ENCODE results near the gene FRMPD2.
"Not testable (repeated sequence)": the region's sequence is repeated elsewhere in the genome, so short reads cannot be mapped to it uniquely, and the experiment has no call there.

Gene FRMPD2

GRCh38 chr10:48232717-48233447 lies 41.6 kb downstream of the FRMPD2 start:
- DNase-seq = no peak

- no peak for DNase-seq
These were observed 42.7 kb downstream of the FRMPD2 start for GRCh38 chr10:48231699-48232315.

- no peak for DNase-seq
These were observed 43.3 kb downstream of the FRMPD2 start for GRCh38 chr10:48231178-48231577.

- DNase-seq = no peak
These were observed 47.3 kb downstream of the FRMPD2 start for GRCh38 chr10:48227213-48227612.

- DNase-seq = no peak
These were observed 49.4 kb downstream of the FRMPD2 start for GRCh38 chr10:48224979-48225560.

GRCh38 chr10:48224296-48224695 lies 50.2 kb downstream of the FRMPD2 start:
- no peak for DNase-seq

GRCh38 chr10:48221814-48222213 lies 52.7 kb downstream of the FRMPD2 start:
- no peak for DNase-seq

GRCh38 chr10:48221031-48221430 lies 53.5 kb downstream of the FRMPD2 start:
- DNase-seq = not testable (repeated sequence)

- DNase-seq = no peak
These were observed 55.3 kb downstream of the FRMPD2 start for GRCh38 chr10:48219194-48219593.

- DNase-seq = no peak
These were observed 57.8 kb downstream of the FRMPD2 start for GRCh38 chr10:48216744-48217143.

- no peak for DNase-seq
These were observed 58.3 kb downstream of the FRMPD2 start for GRCh38 chr10:48216204-48216505.

GRCh38 chr10:48215486-48216203 lies 58.9 kb downstream of the FRMPD2 start:
- no peak for DNase-seq

GRCh38 chr10:48214716-48215485 lies 59.6 kb downstream of the FRMPD2 start:
- DNase-seq = no peak

- no peak for DNase-seq
These were observed 61.4 kb downstream of the FRMPD2 start for GRCh38 chr10:48213047-48213446.

- DNase-seq = no peak
These were observed 62.7 kb downstream of the FRMPD2 start for GRCh38 chr10:48211777-48212176.

GRCh38 chr10:48210966-48211365 lies 63.5 kb downstream of the FRMPD2 start:
- no peak for DNase-seq

- no peak for DNase-seq
These were observed 64.1 kb downstream of the FRMPD2 start for GRCh38 chr10:48210391-48210790.

- no peak for DNase-seq
These were observed 65.3 kb downstream of the FRMPD2 start for GRCh38 chr10:48209241-48209640.

- no peak for DNase-seq
These were observed 66.6 kb downstream of the FRMPD2 start for GRCh38 chr10:48207853-48208252.

GRCh38 chr10:48206482-48207250 lies 67.8 kb downstream of the FRMPD2 start:
- DNase-seq = no peak

- DNase-seq = no peak
These were observed 68.6 kb downstream of the FRMPD2 start for GRCh38 chr10:48205918-48206317.

Measured in right forelimb (tissue), 1 donor.